SK-N-SH (cell line): ENCODE results near the gene OPTC. TPM values are rescaled to one million over a fixed set of nuclear protein-coding genes. Genes with fewer than 3 reads are reported as not detected.

Experiments
- CTCF ChIA-PET: fragments of 300-600, 350-600 bp; formaldehyde crosslinking; extraction: SDS; loops from one replicate; lab custom pipeline; 2021; lab: Yijun Ruan, JAX
- POLR2A ChIA-PET: fragments of 350-600 bp; sonication (Branson Sonifier 250); formaldehyde crosslinking; extraction: SDS; loops from one replicate; lab custom pipeline; 2020; ENCODE audit warnings: antibody characterized with exemption, inconsistent platforms; lab: Yijun Ruan, JAX
- DNase-seq: peaks from one replicate; pipeline ENCODE4 v3.0.0; 2012
- H2AFZ ChIP-seq: fragments of 200-600 bp; sonication (generic); 2 replicates; pipeline ENCODE4 v1.8.1; 2016; ENCODE audit warnings: antibody characterized with exemption, mild to moderate bottlenecking, low read depth
- H3F3A ChIP-seq: fragments of 200-600 bp; sonication (generic); replicated peaks from 2 replicates; pipeline ENCODE3; 2016; ENCODE audit warnings: antibody characterized with exemption, mild to moderate bottlenecking; ENCODE audit not compliant: insufficient read depth
- H3K27ac ChIP-seq, 2 experiments: fragments of 200-500 bp in 1 of 2; fragments of 200-600 bp in 1 of 2; sonication (Bioruptor generic) in 1 of 2; sonication (generic), shearing (Covaris generic) in 1 of 2; 2 replicates each; pipeline versions ENCODE4 v1.5.1 to v1.6.1; 2014 to 2016; ENCODE audit warnings: low read depth in 2 of 2, inconsistent platforms in 1 of 2, low read length in 1 of 2, mild to moderate bottlenecking in 1 of 2, mixed read lengths in 1 of 2
- H3K27me3 ChIP-seq: fragments of 200-600 bp; sonication (generic), shearing (Covaris generic); 2 replicates; pipeline ENCODE4 v1.6.1; 2016; ENCODE audit warnings: mixed run types; ENCODE audit not compliant: insufficient read depth
- H3K36me3 ChIP-seq, 2 experiments: fragments of 200-500 bp in 1 of 2; fragments of 200-600 bp in 1 of 2; sonication (Bioruptor generic) in 1 of 2; sonication (generic) in 1 of 2; replicated peaks in 1 of 2; 2 replicates each; pipeline versions ENCODE3 to v1.5.1; 2014 to 2016; ENCODE audit warnings: low read length in 1 of 2, mild to moderate bottlenecking in 1 of 2; ENCODE audit not compliant: insufficient read depth in 2 of 2, control insufficient read depth in 1 of 2
- H3K4me1 ChIP-seq, 2 experiments: fragments of 200-500 bp in 1 of 2; fragments of 200-600 bp in 1 of 2; sonication (Bioruptor generic) in 1 of 2; sonication (generic), shearing (Covaris generic) in 1 of 2; 2 replicates each; pipeline versions ENCODE4 v1.5.1 to v1.6.1; 2014 to 2016; ENCODE audit warnings: low read depth in 1 of 2, low read length in 1 of 2, mixed run types in 1 of 2; ENCODE audit not compliant: insufficient read depth in 2 of 2, control insufficient read depth in 1 of 2
- H3K4me2 ChIP-seq: fragments of 200-600 bp; sonication (generic), shearing (Covaris generic); 2 replicates; pipeline ENCODE4 v1.6.1; 2017; ENCODE audit warnings: mixed run types
- H3K4me3 ChIP-seq, 2 experiments: fragments of 200-500 bp in 1 of 2; fragments of 200-600 bp in 1 of 2; sonication (Bioruptor generic) in 1 of 2; sonication (generic), shearing (Covaris generic) in 1 of 2; 2 replicates each; pipeline versions ENCODE4 v1.5.1 to v1.8.1; 2014 to 2016; ENCODE audit warnings: low read depth in 2 of 2, inconsistent platforms in 1 of 2, low read length in 1 of 2, mild to moderate bottlenecking in 1 of 2, mixed read lengths in 1 of 2, moderate library complexity in 1 of 2
- H3K79me2 ChIP-seq: fragments of 200-600 bp; sonication (generic); 2 replicates; pipeline ENCODE4 v1.8.1; 2017; ENCODE audit warnings: mild to moderate bottlenecking; ENCODE audit not compliant: insufficient read depth
- H3K9ac ChIP-seq: fragments of 200-600 bp; sonication (generic); 2 replicates; pipeline ENCODE4 v1.6.1; 2017; ENCODE audit warnings: mixed run types
- H3K9me2 ChIP-seq: fragments of 200-600 bp; sonication (generic); 2 replicates; pipeline ENCODE4 v1.6.1; 2017; ENCODE audit warnings: mixed run types
- H3K9me3 ChIP-seq: fragments of 200-600 bp; sonication (generic); 2 replicates; pipeline ENCODE4 v1.6.1; 2017; ENCODE audit warnings: mixed run types, mild to moderate bottlenecking, moderate library complexity
- H4K20me1 ChIP-seq: fragments of 200-600 bp; sonication (generic); 2 replicates; pipeline ENCODE4 v1.6.1; 2017; ENCODE audit warnings: mild to moderate bottlenecking, mixed run types; ENCODE audit not compliant: insufficient read depth
- EP300 ChIP-seq, 2 experiments: IDR thresholded peaks; 2 replicates each; pipeline versions ENCODE4 v1.4.0 to v1.6.1; 2012; ENCODE audit warnings: borderline replicate concordance in 1 of 2, low read depth in 1 of 2, low read length in 1 of 2
- EZH2phosphoT487 ChIP-seq: fragments of 200-600 bp; sonication (generic); IDR thresholded peaks from 2 replicates; pipeline ENCODE4 v1.6.1; 2017; ENCODE audit warnings: low read depth, mixed run types, mild to moderate bottlenecking, antibody characterized with exemption, moderate library complexity, borderline replicate concordance
- FOSL2 ChIP-seq: IDR thresholded peaks from 2 replicates; pipeline ENCODE4 v1.4.0; 2012; ENCODE audit warnings: low read depth, mild to moderate bottlenecking, moderate library complexity, borderline replicate concordance
- GATA2 ChIP-seq: sonication (generic); formaldehyde crosslinking; IDR thresholded peaks from 2 replicates; pipeline ENCODE4 v1.5.0; 2020; ENCODE audit warnings: mild to moderate bottlenecking, missing genetic modification reagents
- MEF2A ChIP-seq: IDR thresholded peaks from 2 replicates; pipeline ENCODE4 v1.4.0; 2012; ENCODE audit warnings: low read depth, borderline replicate concordance
- MXI1 ChIP-seq: IDR thresholded peaks from 2 replicates; pipeline ENCODE4 v1.6.1; 2012; ENCODE audit warnings: mild to moderate bottlenecking, low read depth, low read length, improper control_type of control experiment
- NFIC ChIP-seq: IDR thresholded peaks from 2 replicates; pipeline ENCODE4 v1.4.0; 2012; ENCODE audit warnings: borderline replicate concordance
- NRF1 ChIP-seq: IDR thresholded peaks from 2 replicates; pipeline ENCODE4 v1.6.1; 2012; ENCODE audit warnings: low read depth, mild to moderate bottlenecking, low read length
- POLR2AphosphoS5 ChIP-seq: IDR thresholded peaks from 2 replicates; pipeline ENCODE4 v1.6.1; 2012; ENCODE audit warnings: low read depth, low read length
- RAD21 ChIP-seq: IDR thresholded peaks from 2 replicates; pipeline ENCODE4 v1.6.1; 2012; ENCODE audit warnings: mild to moderate bottlenecking, low read length
- RCOR1 ChIP-seq: fragments of 150-350 bp; IDR thresholded peaks from 2 replicates; pipeline ENCODE4 v1.6.1; 2017; ENCODE audit warnings: antibody characterized with exemption, low read length
- REST ChIP-seq: IDR thresholded peaks from 2 replicates; pipeline ENCODE4 v1.6.1; 2012; ENCODE audit warnings: mild to moderate bottlenecking, low read depth, low read length, moderate library complexity
- RXRA ChIP-seq: IDR thresholded peaks from 2 replicates; pipeline ENCODE4 v1.4.0; 2012; ENCODE audit warnings: low read depth, mild to moderate bottlenecking, borderline replicate concordance
- SMC3 ChIP-seq: IDR thresholded peaks from 2 replicates; pipeline ENCODE4 v1.6.1; 2012; ENCODE audit warnings: low read depth, low read length, improper control_type of control experiment
- TEAD4 ChIP-seq: IDR thresholded peaks from 2 replicates; pipeline ENCODE4 v1.4.0; 2012; ENCODE audit warnings: mild to moderate bottlenecking, borderline replicate concordance; ENCODE audit not compliant: insufficient read depth
- WGBS: methylation state at CpG from one replicate; pipeline ENCODE4 v1.1.6; 2017; ENCODE audit warnings: low lambda C conversion rate; 5-methylcytosine and 5-hydroxymethylcytosine counted together
- polyA plus RNA-seq, 3 experiments: library from polyadenylated mRNA; depleted of rRNA; stranded (reverse); fragments of >200 nt; gene quantifications; 2 replicates each; pipeline ENCODE4 v1.2.3, GENCODE V29; 2012

The OPTC gene
- polyA plus RNA-seq, 1 of the 3 experiments (the other 2 are of a cell fraction) = not detected

- Histone ChIP-seq H3K9ac (no peak overlapping the region), H3K27ac (no peak overlapping the region), H3K9me3 (no peaks in the 10 kb centered on the region), H3F3A (no peaks in the 10 kb centered on the region), H3K27me3 (no peaks in the 10 kb centered on the region), H4K20me1 (no peaks in the 10 kb centered on the region), H3K4me2 (no peak overlapping the region), H3K4me1 (peaks cover 0 to 18% of the 10 kb centered on the region in 2 experiments; a peak in 1 of 4 replicates), H3K4me3 (no peak overlapping the region), H3K9me2 (no peaks in the 10 kb centered on the region), H3K79me2 (no peaks in the 10 kb centered on the region), H3K36me3 (no peaks in the 10 kb centered on the region), H2AFZ (no peak overlapping the region)
- no peak for DNase-seq
- TF ChIP-seq NFIC (no peak), GATA2 (no peak), FOSL2 (no peak), RAD21 (no peak), RCOR1 (no peak), MEF2A (no peak), RXRA (no peak), MXI1 (no peak), SMC3 (no peak), POLR2AphosphoS5 (no peak), TEAD4 (no peak), EZH2phosphoT487 (no peak), NRF1 (no peak)
- POLR2A ChIA-PET = no interaction called here
- CTCF ChIA-PET = interaction anchor here (1.4 to 19.8 kb wide), 4 partner anchors 152 to 225 kb away, joined by 3 to 351 read pairs (median 7); no protein-coding TSS in a partner anchor
- WGBS = 69% methylated on average over 6 of the region's 6 CpGs
These were observed 1.2 kb upstream of the OPTC start for GRCh38 chr1:203492748-203493130.

- TF ChIP-seq REST (0 out of 2 replicates have a peak, but pooled peaks have one; percentile 43), EP300 (IDR thresholded peaks at IDR 0.05; ENCODE audit: borderline replicate concordance in 1 of 2, low read depth in 1 of 2, low read length in 1 of 2) (no peak)
- DNase-seq = no peak
- no peaks in the 10 kb centered on the region for H3K79me2 ChIP-seq
- no peak overlapping the region for H2AFZ ChIP-seq
- 67% methylated on average over 3 of the region's 7 CpGs for WGBS
- H3K9me3 ChIP-seq = no peaks in the 10 kb centered on the region
- H3K9me2 ChIP-seq = no peaks in the 10 kb centered on the region
- POLR2A ChIA-PET = no interaction called here
- H3K4me2 ChIP-seq = no peak overlapping the region
- no peak overlapping the region for H3K4me3 ChIP-seq
- H3K27me3 ChIP-seq = no peaks in the 10 kb centered on the region
- no peak overlapping the region for H3K27ac ChIP-seq
- H4K20me1 ChIP-seq = no peaks in the 10 kb centered on the region
- H3F3A ChIP-seq = no peaks in the 10 kb centered on the region
- CTCF ChIA-PET = interaction anchor here (0.7 to 5.2 kb wide), 7 partner anchors 8 to 229 kb away, joined by 3 to 54 read pairs (median 6); no protein-coding TSS in a partner anchor
- H3K9ac ChIP-seq = no peak overlapping the region
- H3K4me1 ChIP-seq = peaks cover 0 to 16% of the 10 kb centered on the region in 2 experiments; a peak in 1 of 4 replicates
- H3K36me3 ChIP-seq = no peaks in the 10 kb centered on the region
These were observed 1.9 kb downstream of the OPTC start for GRCh38 chr1:203495845-203496244.
